Vagina (tissue), 2 donors: ENCODE data around the gene BNIP1.

Experiments used
- POLR2A ChIP-seq, 2 donors: fragments of 450-650 bp; IDR thresholded peaks; one replicate each; pipeline ENCODE4 v1.6.1; 2017; ENCODE audit warnings: antibody characterized with exemption in 2 of 2, mild to moderate bottlenecking in 2 of 2, moderate library complexity in 2 of 2
- TF ChIP-seq, protein P1 (sequence below), 3 experiments: fragments of 450-650 bp in 2 of 3; fragments of 200-600 bp in 1 of 3; sonication (generic) in 1 of 3; IDR thresholded peaks; one replicate each; pipeline ENCODE4 v1.5.1; 2017 to 2019; ENCODE audit warnings: antibody characterized with exemption in 3 of 3, mild to moderate bottlenecking in 2 of 3, moderate library complexity in 2 of 3

DNA sequence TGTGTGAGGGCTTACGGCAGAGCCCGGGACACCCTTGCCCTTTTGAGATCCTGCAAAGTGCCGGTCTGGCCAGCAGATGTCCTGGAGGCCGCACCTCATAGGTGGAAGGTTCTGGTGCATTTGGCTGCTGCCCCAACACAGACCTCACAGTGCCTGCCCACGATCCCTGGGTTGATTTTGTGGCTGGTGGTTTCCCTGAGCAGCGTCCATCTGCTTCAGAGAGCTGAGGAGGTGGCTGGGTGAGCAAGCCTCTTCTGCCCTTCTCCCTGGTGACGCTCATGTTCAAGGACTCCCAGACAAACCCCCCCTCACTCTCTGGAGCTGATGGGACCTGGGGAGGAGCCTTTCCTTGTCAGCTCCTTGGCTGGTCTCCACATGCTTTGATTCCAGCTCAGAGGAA is 18.9 kb downstream of the BNIP1 start:
- TF ChIP-seq, protein P1, sequence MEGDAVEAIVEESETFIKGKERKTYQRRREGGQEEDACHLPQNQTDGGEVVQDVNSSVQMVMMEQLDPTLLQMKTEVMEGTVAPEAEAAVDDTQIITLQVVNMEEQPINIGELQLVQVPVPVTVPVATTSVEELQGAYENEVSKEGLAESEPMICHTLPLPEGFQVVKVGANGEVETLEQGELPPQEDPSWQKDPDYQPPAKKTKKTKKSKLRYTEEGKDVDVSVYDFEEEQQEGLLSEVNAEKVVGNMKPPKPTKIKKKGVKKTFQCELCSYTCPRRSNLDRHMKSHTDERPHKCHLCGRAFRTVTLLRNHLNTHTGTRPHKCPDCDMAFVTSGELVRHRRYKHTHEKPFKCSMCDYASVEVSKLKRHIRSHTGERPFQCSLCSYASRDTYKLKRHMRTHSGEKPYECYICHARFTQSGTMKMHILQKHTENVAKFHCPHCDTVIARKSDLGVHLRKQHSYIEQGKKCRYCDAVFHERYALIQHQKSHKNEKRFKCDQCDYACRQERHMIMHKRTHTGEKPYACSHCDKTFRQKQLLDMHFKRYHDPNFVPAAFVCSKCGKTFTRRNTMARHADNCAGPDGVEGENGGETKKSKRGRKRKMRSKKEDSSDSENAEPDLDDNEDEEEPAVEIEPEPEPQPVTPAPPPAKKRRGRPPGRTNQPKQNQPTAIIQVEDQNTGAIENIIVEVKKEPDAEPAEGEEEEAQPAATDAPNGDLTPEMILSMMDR (IDR thresholded peaks at IDR 0.05), result no peak
- TF ChIP-seq POLR2A (IDR thresholded peaks at IDR 0.05), result no peak
